GM12878 (cell line): Measurements from ENCODE around the gene TULP4. TPM values are rescaled to one million over a fixed set of nuclear protein-coding genes. Genes with fewer than 3 reads are reported as not detected.

Experiments
- ATAC-seq: fragments of 200-7000 bp; cut with Tn5 transposase; 3 replicates; pipeline ENCODE4 v1.9.1; 2020; ENCODE audit warnings: mild to moderate bottlenecking, moderate library complexity
- BruUV-seq: library from RNA; stranded (reverse); fragments of 400-500 nt; replicated peaks from 2 replicates; lab custom pipeline; 2021; lab: Mats Ljungman, UMichigan
- CTCF ChIA-PET: fragments of 300-600 bp; sonication (Branson Sonifier 250); formaldehyde crosslinking; extraction: SDS; loops from one replicate; lab custom pipeline; 2021; ENCODE audit warnings: inconsistent platforms; lab: Yijun Ruan, JAX
- POLR2A ChIA-PET: fragments of 350-600 bp; formaldehyde crosslinking; extraction: SDS; loops from one replicate; lab custom pipeline; 2021; ENCODE audit warnings: inconsistent platforms; lab: Charles Lee
- RAD21 ChIA-PET: fragments of 300-600 bp; sonication (Branson Sonifier 250); formaldehyde crosslinking; loops from one replicate; lab custom pipeline; 2023; ENCODE audit warnings: antibody characterized with exemption; ENCODE audit not compliant: unreplicated experiment; lab: Charles Lee
- SMC1A ChIA-PET: fragments of 300-600 bp; sonication (Branson Sonifier 250); formaldehyde crosslinking; loops from one replicate; lab custom pipeline; 2023; ENCODE audit not compliant: unreplicated experiment, uncharacterized antibody; lab: Charles Lee
- DNase-seq: peaks from one replicate; pipeline ENCODE4 v3.0.0-alpha.2; 2011; ENCODE audit warnings: low read depth, low spot score
- FAIRE-seq: peaks from 3 replicates; lab custom pipeline; 2011; peaks lifted over from hg19 to GRCh38; lab: Jason Lieb, UNC
- H2AFZ ChIP-seq: 2 replicates; pipeline ENCODE4 v1.6.0; 2011; ENCODE audit warnings: low read depth, low read length, control low read depth; ENCODE audit not compliant: control insufficient read depth
- H3K27ac ChIP-seq: 2 replicates; pipeline ENCODE4 v1.5.1; 2011; ENCODE audit warnings: control low read depth; ENCODE audit not compliant: control insufficient read depth, insufficient read depth
- H3K27me3 ChIP-seq, 2 experiments: replicated peaks in 1 of 2; 2 replicates each; pipeline versions ENCODE4 v1.6.0 to v1.6.1; 2011; ENCODE audit warnings: low read length in 1 of 2; ENCODE audit not compliant: control insufficient read depth in 2 of 2, insufficient read depth in 2 of 2
- H3K36me3 ChIP-seq, 2 experiments: 2 replicates each; pipeline ENCODE4 v1.5.1; 2011; ENCODE audit warnings: low read length in 1 of 2; ENCODE audit not compliant: control insufficient read depth in 2 of 2, insufficient read depth in 2 of 2
- H3K4me1 ChIP-seq: 2 replicates; pipeline ENCODE4 v1.6.1; 2011; ENCODE audit warnings: mild to moderate bottlenecking, low read length, moderate library complexity, mixed read lengths; ENCODE audit not compliant: control insufficient read depth, insufficient read depth
- H3K4me2 ChIP-seq: 2 replicates; pipeline ENCODE4 v1.6.0; 2011; ENCODE audit warnings: control low read depth; ENCODE audit not compliant: control insufficient read depth, insufficient read depth
- H3K4me3 ChIP-seq: fragments of 200-600 bp; sonication (generic); 2 replicates; pipeline ENCODE4 v1.5.1; 2016
- H3K79me2 ChIP-seq: 2 replicates; pipeline ENCODE4 v1.6.0; 2011; ENCODE audit warnings: low read length; ENCODE audit not compliant: control insufficient read depth, insufficient read depth
- H3K9ac ChIP-seq: 2 replicates; pipeline ENCODE4 v1.8.0; 2011; ENCODE audit warnings: low read length, control low read depth, mixed read lengths; ENCODE audit not compliant: control insufficient read depth, insufficient read depth
- H3K9me3 ChIP-seq: replicated peaks from 3 replicates; pipeline ENCODE4 v1.5.1; 2011; ENCODE audit warnings: mild to moderate bottlenecking, low read length; ENCODE audit not compliant: control insufficient read depth, insufficient read depth
- H4K20me1 ChIP-seq: 2 replicates; pipeline ENCODE4 v1.6.0; 2011; ENCODE audit not compliant: control insufficient read depth, insufficient read depth
- ATF3 ChIP-seq: IDR thresholded peaks from 2 replicates; pipeline ENCODE4 v1.6.1; 2011; ENCODE audit warnings: low read depth, mild to moderate bottlenecking, low read length, moderate library complexity, borderline replicate concordance; ENCODE audit errors: extremely low read depth
- BMI1 ChIP-seq: fragments of 450-650 bp; IDR thresholded peaks from 2 replicates; pipeline ENCODE4 v1.6.1; 2016; ENCODE audit warnings: mild to moderate bottlenecking, moderate library complexity, borderline replicate concordance
- E2F4 ChIP-seq: IDR thresholded peaks from 2 replicates; pipeline ENCODE4 v1.6.1; 2012; ENCODE audit warnings: low read depth, low read length, improper control_type of control experiment
- HCFC1 ChIP-seq: fragments of 150-350 bp; IDR thresholded peaks from 2 replicates; pipeline ENCODE4 v1.6.1; 2014; ENCODE audit warnings: low read length
- HDAC2 ChIP-seq: fragments of 200-600 bp; sonication (generic); IDR thresholded peaks from 2 replicates; pipeline ENCODE4 v1.6.1; 2017
- NR2C1 ChIP-seq: fragments of 450-650 bp; IDR thresholded peaks from 2 replicates; pipeline ENCODE4 v1.6.1; 2017; ENCODE audit warnings: antibody characterized with exemption, mild to moderate bottlenecking, moderate library complexity
- RFX5 ChIP-seq: IDR thresholded peaks from 2 replicates; pipeline ENCODE4 v1.6.1; 2011; ENCODE audit warnings: low read depth, low read length, improper control_type of control experiment
- SREBF2 ChIP-seq: IDR thresholded peaks from 2 replicates; pipeline ENCODE4 v1.6.1; 2012; ENCODE audit warnings: mild to moderate bottlenecking, low read length
- TARDBP ChIP-seq: IDR thresholded peaks from 2 replicates; pipeline ENCODE4 v1.6.1; 2016; ENCODE audit warnings: borderline replicate concordance
- WRNIP1 ChIP-seq: IDR thresholded peaks from 2 replicates; pipeline ENCODE4 v1.6.1; 2011; ENCODE audit warnings: low read depth, low read length, improper control_type of control experiment, borderline replicate concordance
- ZNF274 ChIP-seq: IDR thresholded peaks from one replicate; pipeline ENCODE4 v1.8.0; 2011; ENCODE audit not compliant: insufficient read length, insufficient read depth
- WGBS: methylation state at CpG from one replicate; pipeline ENCODE4 v1.1.6; 2016; ENCODE audit warnings: low lambda C conversion rate; ENCODE audit not compliant: insufficient replicate concordance, insufficient coverage; ENCODE audit errors: missing lambda C conversion rate; 5-methylcytosine and 5-hydroxymethylcytosine counted together
- in situ Hi-C: fragments of 300-500 bp; cut with MboI; formaldehyde crosslinking; loops from 9 replicates; pipeline ENCODE4 v1.14.3; 2018; ENCODE audit warnings: mixed read lengths
- intact Hi-C: fragments of 100-400 bp; cut with micrococcal nuclease; formaldehyde crosslinking; loops from one replicate; pipeline ENCODE4 v1.14.2; 2022; ENCODE audit not compliant: unreplicated experiment
- polyA plus RNA-seq, 11 experiments: library from polyadenylated mRNA; depleted of rRNA in 4 of 11; unstranded in 6 of 11; stranded (reverse) in 5 of 11; fragments of >200 nt; fragmentation: Nextera tagmentation in 4 of 11; fragmentation: Illumina TruSeq in 1 of 11; extraction: Ambion mirVana in 4 of 11; extraction: Trizol in 1 of 11; gene quantifications; 1 replicate in 1 of 11; 2 replicates in 10 of 11; pipeline versions ENCODE4 v1.2.1 to v1.2.3, GENCODE V29; 2011 to 2016; ENCODE audit warnings: inconsistent platforms in 2 of 11, missing spikeins in 2 of 11, low read depth in 1 of 11
- total RNA-seq, 4 experiments: library from RNA; depleted of rRNA in 3 of 4; stranded (reverse); fragments of >200 nt in 3 of 4; fragmentation: Illumina TruSeq in 1 of 4; extraction: Trizol in 1 of 4; gene quantifications; 2 replicates each; pipeline versions ENCODE4 v1.2.1 to v1.2.3, GENCODE V29; 2013 to 2021
- TF ChIP-seq, protein P1 (sequence below): fragments of 450-650 bp; IDR thresholded peaks from 2 replicates; pipeline ENCODE4 v1.6.1; 2016; ENCODE audit warnings: mild to moderate bottlenecking

The TULP4 gene
- total and polyA plus RNA-seq, 10 of the 15 experiments (the other 5 are each of a cell fraction or from before 2014, with no cell fraction given) = 0.73 to 31.8 (median 14.0) TPM

- Histone ChIP-seq H3K27ac (no peak overlapping the region), H3K4me3 (no peak overlapping the region), H3K9ac (no peak overlapping the region), H3K36me3 (no peaks in the 10 kb centered on the region), H3K79me2 (no peaks in the 10 kb centered on the region), H3K27me3 (no peaks in the 10 kb centered on the region), H3K4me2 (no peak overlapping the region), H4K20me1 (no peaks in the 10 kb centered on the region), H3K4me1 (peaks cover 12% of the 10 kb centered on the region), H2AFZ (no peak overlapping the region), H3K9me3 (no peaks in the 10 kb centered on the region; the same call in 2 of the 3 replicates)
- BruUV-seq = no TSS peak
- RAD21 ChIA-PET = interaction anchor here (4.4 kb wide), 1 partner anchor 301 kb away, joined by 46 read pairs; no protein-coding TSS in a partner anchor
- TF ChIP-seq ATF3 (no peak), WRNIP1 (no peak)
- WGBS = 78% methylated on average over 11 of the region's 11 CpGs
- no peak for DNase-seq
- POLR2A ChIA-PET = interaction anchor here (0.6 to 0.8 kb wide), 2 partner anchors 17 to 116 kb away, joined by 4 to 5 read pairs; no protein-coding TSS in a partner anchor
- no peak for FAIRE-seq
- SMC1A ChIA-PET = interaction anchor here (1.0 to 1.9 kb wide), 2 partner anchors 30 to 40 kb away, joined by 3 to 8 read pairs; no protein-coding TSS in a partner anchor
- ATAC-seq = no peak
- CTCF ChIA-PET = interaction anchor here (0.6 to 1.2 kb wide), 2 partner anchors 157 to 169 kb away, joined by 3 to 4 read pairs; no protein-coding TSS in a partner anchor
- in situ Hi-C loops = no loop called here
- intact Hi-C loops = no loop called here
Observed at GRCh38 chr6:158522616-158523015, 210.4 kb downstream of the TULP4 start.

GRCh38 chr6:158524311-158524710, 212.0 kb downstream of the TULP4 start:
- Histone ChIP-seq H3K4me3 (no peak overlapping the region), H3K27ac (no peak overlapping the region), H4K20me1 (no peaks in the 10 kb centered on the region), H3K36me3 (no peaks in the 10 kb centered on the region), H3K79me2 (no peaks in the 10 kb centered on the region), H3K4me1 (no peaks in the 10 kb centered on the region), H3K27me3 (no peaks in the 10 kb centered on the region), H2AFZ (no peak overlapping the region), H3K4me2 (no peak overlapping the region), H3K9ac (no peak overlapping the region), H3K9me3 (no peaks in the 10 kb centered on the region; the same call in 2 of the 3 replicates)
- no TSS peak for BruUV-seq
- POLR2A ChIA-PET = no interaction called here
- CTCF ChIA-PET = no interaction called here
- DNase-seq = no peak
- RAD21 ChIA-PET = no interaction called here
- 81% methylated on average over 14 of the region's 15 CpGs for WGBS
- no peak for ATAC-seq
- in situ Hi-C loops (no loop called here), intact Hi-C loops (no loop called here)
- no peak for FAIRE-seq
- TF ChIP-seq NR2C1 = no peak
- TF ChIP-seq RFX5 = no peak
- no peak for TF ChIP-seq BMI1
- TF ChIP-seq HCFC1 = no peak
- TF ChIP-seq E2F4 = no peak
- no peak for TF ChIP-seq HDAC2
- TF ChIP-seq TARDBP = no peak
- TF ChIP-seq, protein P1, sequence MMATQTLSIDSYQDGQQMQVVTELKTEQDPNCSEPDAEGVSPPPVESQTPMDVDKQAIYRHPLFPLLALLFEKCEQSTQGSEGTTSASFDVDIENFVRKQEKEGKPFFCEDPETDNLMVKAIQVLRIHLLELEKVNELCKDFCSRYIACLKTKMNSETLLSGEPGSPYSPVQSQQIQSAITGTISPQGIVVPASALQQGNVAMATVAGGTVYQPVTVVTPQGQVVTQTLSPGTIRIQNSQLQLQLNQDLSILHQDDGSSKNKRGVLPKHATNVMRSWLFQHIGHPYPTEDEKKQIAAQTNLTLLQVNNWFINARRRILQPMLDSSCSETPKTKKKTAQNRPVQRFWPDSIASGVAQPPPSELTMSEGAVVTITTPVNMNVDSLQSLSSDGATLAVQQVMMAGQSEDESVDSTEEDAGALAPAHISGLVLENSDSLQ = no peak
- TF ChIP-seq ZNF274 = no peak
- TF ChIP-seq SREBF2 = no peak
- SMC1A ChIA-PET = no interaction called here
